NB4 (cell line): ENCODE results near the gene TLL2.

ENCODE experiments used
- DNase-seq: peaks from one replicate; pipeline ENCODE4 v3.0.0; 2010; ENCODE audit warnings: low read depth
- H3K4me3 ChIP-seq: one replicate; pipeline ENCODE4 v1.5.1; 2011; ENCODE audit warnings: mild to moderate bottlenecking, low read depth, low read length, moderate library complexity
- CTCF ChIP-seq: IDR thresholded peaks from one replicate; pipeline ENCODE4 v1.5.1; 2012; ENCODE audit warnings: low read depth, low read length
- MAX ChIP-seq: IDR thresholded peaks from 2 replicates; pipeline ENCODE4 v1.6.1; 2011; ENCODE audit warnings: low read depth, low read length
- MYC ChIP-seq: IDR thresholded peaks from 2 replicates; pipeline ENCODE4 v1.6.1; 2011; ENCODE audit warnings: low read depth, low read length
- POLR2A ChIP-seq: IDR thresholded peaks from 2 replicates; pipeline ENCODE4 v1.6.1; 2011; ENCODE audit warnings: mild to moderate bottlenecking; ENCODE audit not compliant: insufficient read length; ENCODE audit errors: extremely low read depth

The TLL2 gene

GRCh38 chr10:96500519-96500918, 13.2 kb downstream of the TLL2 start:
- DNase-seq: no peak
- TF ChIP-seq CTCF: no peak
- no peak for TF ChIP-seq MAX
- TF ChIP-seq MYC: no peak
- no peak for TF ChIP-seq POLR2A
- H3K4me3 ChIP-seq: no peak overlapping the region

GRCh38 chr10:96500050-96500449, 13.7 kb downstream of the TLL2 start:
- no peak overlapping the region for H3K4me3 ChIP-seq
- no peak for DNase-seq
- TF ChIP-seq MYC: no peak
- TF ChIP-seq MAX: no peak
- TF ChIP-seq POLR2A: no peak
- TF ChIP-seq CTCF: no peak

- DNase-seq: no peak
- TF ChIP-seq POLR2A (no peak), MAX (no peak), CTCF (no peak), MYC (no peak)
- no peak overlapping the region for H3K4me3 ChIP-seq
These were observed 16.3 kb downstream of the TLL2 start for GRCh38 chr10:96497391-96497790.

GRCh38 chr10:96496281-96496925, 17.3 kb downstream of the TLL2 start:
- H3K4me3 ChIP-seq: no peak overlapping the region
- peak; percentile 53 for DNase-seq
- TF ChIP-seq MYC (peak; percentile 9; the same call in 1 of the 2 replicates), POLR2A (no peak), MAX (peak; percentile 9; the same call in 1 of the 2 replicates)

GRCh38 chr10:96495544-96495943, 18.2 kb downstream of the TLL2 start:
- TF ChIP-seq POLR2A: no peak
- no peak for TF ChIP-seq MAX
- TF ChIP-seq CTCF: no peak
- no peak for TF ChIP-seq MYC
- H3K4me3 ChIP-seq: no peak overlapping the region
- no peak for DNase-seq

GRCh38 chr10:96494694-96495093, 19.0 kb downstream of the TLL2 start:
- DNase-seq: no peak
- no peak overlapping the region for H3K4me3 ChIP-seq
- TF ChIP-seq MYC (no peak), POLR2A (no peak), CTCF (no peak), MAX (no peak)
